ENCODE data around the gene PHLDA2.

- TF ChIP-seq POLR2A (IDR thresholded peaks at IDR 0.05) (no peak), POLR2AphosphoS5 (IDR thresholded peaks at IDR 0.05) (no peak)
- TF ChIP-seq, protein P1, sequence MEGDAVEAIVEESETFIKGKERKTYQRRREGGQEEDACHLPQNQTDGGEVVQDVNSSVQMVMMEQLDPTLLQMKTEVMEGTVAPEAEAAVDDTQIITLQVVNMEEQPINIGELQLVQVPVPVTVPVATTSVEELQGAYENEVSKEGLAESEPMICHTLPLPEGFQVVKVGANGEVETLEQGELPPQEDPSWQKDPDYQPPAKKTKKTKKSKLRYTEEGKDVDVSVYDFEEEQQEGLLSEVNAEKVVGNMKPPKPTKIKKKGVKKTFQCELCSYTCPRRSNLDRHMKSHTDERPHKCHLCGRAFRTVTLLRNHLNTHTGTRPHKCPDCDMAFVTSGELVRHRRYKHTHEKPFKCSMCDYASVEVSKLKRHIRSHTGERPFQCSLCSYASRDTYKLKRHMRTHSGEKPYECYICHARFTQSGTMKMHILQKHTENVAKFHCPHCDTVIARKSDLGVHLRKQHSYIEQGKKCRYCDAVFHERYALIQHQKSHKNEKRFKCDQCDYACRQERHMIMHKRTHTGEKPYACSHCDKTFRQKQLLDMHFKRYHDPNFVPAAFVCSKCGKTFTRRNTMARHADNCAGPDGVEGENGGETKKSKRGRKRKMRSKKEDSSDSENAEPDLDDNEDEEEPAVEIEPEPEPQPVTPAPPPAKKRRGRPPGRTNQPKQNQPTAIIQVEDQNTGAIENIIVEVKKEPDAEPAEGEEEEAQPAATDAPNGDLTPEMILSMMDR (IDR thresholded peaks at IDR 0.05), result no peak
Observed at GRCh38 chr11:2916114-2916891, 12.9 kb downstream of the PHLDA2 start.
